Measurements from ENCODE around the gene TMEM223. TPM values are rescaled to one million over a fixed set of nuclear protein-coding genes. Genes with fewer than 3 reads are reported as not detected.

TMEM223 gene
- total and polyA plus RNA-seq, 12 donors: 12.6 to 49.1 (median 29.4) TPM

DNA sequence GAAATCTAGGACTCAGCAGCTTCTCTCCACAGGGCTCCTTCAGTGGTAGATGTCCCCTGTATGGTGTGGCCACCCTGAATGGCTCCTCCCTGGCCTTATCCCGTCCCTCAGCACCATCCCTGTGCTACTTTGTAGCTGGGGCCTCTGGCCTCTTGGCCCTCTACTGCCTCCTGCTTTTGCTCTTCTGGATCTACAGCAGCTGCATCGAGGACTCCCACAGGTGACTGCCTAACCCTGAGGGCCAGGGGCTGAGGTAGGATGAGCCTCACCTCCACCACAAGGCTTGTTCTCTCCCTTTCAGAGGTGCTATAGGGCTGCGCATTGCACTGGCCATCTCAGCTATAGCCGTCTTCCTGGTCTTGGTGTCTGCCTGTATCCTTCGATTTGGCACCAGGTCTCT lies 2.8 kb downstream of the TMEM223 start:
- peaks cover 0 to 33% of the 10 kb centered on the region in 2 donors for H3K36me3 ChIP-seq (replicated peaks in 1 of 2)
- no peaks in the 10 kb centered on the region for H3K9me3 ChIP-seq (replicated peaks in 1 of 3)
- H3K27ac ChIP-seq: peak overlapping the region in 1 of 5 donors; percentile 13
- 60 to 77% (median 76%) methylated on average over 2 to 5 of the region's 5 CpGs for WGBS, 4 donors
- H3K4me1 ChIP-seq (replicated peaks in 1 of 2): peaks cover 38 to 46% of the 10 kb centered on the region in 2 donors
- no peak for TF ChIP-seq POLR2A (IDR thresholded peaks at IDR 0.05)
- TF ChIP-seq, protein P1, sequence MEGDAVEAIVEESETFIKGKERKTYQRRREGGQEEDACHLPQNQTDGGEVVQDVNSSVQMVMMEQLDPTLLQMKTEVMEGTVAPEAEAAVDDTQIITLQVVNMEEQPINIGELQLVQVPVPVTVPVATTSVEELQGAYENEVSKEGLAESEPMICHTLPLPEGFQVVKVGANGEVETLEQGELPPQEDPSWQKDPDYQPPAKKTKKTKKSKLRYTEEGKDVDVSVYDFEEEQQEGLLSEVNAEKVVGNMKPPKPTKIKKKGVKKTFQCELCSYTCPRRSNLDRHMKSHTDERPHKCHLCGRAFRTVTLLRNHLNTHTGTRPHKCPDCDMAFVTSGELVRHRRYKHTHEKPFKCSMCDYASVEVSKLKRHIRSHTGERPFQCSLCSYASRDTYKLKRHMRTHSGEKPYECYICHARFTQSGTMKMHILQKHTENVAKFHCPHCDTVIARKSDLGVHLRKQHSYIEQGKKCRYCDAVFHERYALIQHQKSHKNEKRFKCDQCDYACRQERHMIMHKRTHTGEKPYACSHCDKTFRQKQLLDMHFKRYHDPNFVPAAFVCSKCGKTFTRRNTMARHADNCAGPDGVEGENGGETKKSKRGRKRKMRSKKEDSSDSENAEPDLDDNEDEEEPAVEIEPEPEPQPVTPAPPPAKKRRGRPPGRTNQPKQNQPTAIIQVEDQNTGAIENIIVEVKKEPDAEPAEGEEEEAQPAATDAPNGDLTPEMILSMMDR (IDR thresholded peaks at IDR 0.05): no peak
- H3K27me3 ChIP-seq: no peaks in the 10 kb centered on the region
- H3K4me3 ChIP-seq: no peak overlapping the region
- intact Hi-C loops (cut with DNase I): loop anchor here in 1 of 2 donors (5.0 kb wide), 1 partner anchor 73 kb away; no protein-coding TSS in a partner anchor
- no peak for DNase-seq

DNA sequence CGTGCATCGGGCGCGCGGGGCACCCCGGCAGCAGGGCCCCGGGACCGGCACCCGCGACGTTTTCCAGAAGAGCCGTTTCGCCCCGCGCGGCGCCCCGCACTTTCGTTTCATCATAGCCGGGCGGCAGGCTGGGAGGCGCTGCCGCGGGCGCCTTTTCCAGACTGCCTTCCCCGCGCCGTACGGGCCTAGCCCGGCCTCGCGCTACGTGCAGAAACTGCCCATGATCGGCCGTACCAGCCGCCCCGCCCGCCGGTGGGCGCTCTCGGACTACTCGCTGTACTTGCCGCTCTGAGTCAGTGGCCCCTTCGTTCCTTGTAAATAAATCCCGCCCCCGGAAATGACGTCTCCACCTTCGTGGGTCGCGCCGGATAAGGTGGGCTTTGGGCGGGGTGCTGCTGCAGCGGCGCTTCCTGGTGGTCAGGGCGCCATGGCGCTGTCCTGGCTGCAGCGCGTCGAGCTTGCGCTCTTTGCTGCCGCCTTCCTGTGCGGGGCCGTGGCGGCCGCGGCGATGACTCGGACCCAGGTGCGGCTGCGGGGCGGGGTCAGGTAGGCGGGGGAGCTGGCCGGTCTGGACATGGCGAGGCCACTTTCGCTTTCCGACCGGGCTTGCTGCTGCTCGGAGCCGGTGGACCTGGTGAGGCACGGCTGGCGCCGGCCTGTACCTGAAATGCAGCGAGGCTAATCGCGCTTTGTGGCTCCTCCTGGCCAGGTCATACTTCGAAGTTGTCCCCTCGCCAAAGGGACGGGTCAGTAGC lies 4.6 kb downstream of the TMEM223 start, which contains the start of gene TMEM179B:
Gene TMEM179B, plus strand, starts transcription at position 398 of the 755 bp plus-strand sequence. Its CDS starts 30 bp downstream, at position 428.
- TF ChIP-seq POLR2A (IDR thresholded peaks at IDR 0.05): peak; percentile 83 to 98
- TF ChIP-seq, protein P1 (IDR thresholded peaks at IDR 0.05): peak in 3 of 6 experiments; percentile 7 to 62 (median 46)
- WGBS, 4 donors: 0 to 1% (median 0%) methylated on average over 19 to 88 of the region's 88 CpGs
- H3K27ac ChIP-seq: peak within 1 kb of the TSS; percentile 87 to 99 (median 99)
- intact Hi-C loops (cut with DNase I): loop anchor here in 1 of 2 donors (5.0 kb wide), 1 partner anchor 75 kb away; no protein-coding TSS in a partner anchor
- no peaks in the 10 kb centered on the region for H3K27me3 ChIP-seq
- no peaks in the 10 kb centered on the region for H3K9me3 ChIP-seq (replicated peaks in 1 of 3)
- H3K4me3 ChIP-seq: peak within 1 kb of the TSS; percentile 63 to 96 (median 86)
- DNase-seq: peak; percentile 98 to 99 (median 99)
- peaks cover 32 to 39% of the 10 kb centered on the region in 2 donors for H3K4me1 ChIP-seq (replicated peaks in 1 of 2)
- H3K36me3 ChIP-seq (replicated peaks in 1 of 2): peaks cover 0 to 23% of the 10 kb centered on the region in 2 donors

DNA sequence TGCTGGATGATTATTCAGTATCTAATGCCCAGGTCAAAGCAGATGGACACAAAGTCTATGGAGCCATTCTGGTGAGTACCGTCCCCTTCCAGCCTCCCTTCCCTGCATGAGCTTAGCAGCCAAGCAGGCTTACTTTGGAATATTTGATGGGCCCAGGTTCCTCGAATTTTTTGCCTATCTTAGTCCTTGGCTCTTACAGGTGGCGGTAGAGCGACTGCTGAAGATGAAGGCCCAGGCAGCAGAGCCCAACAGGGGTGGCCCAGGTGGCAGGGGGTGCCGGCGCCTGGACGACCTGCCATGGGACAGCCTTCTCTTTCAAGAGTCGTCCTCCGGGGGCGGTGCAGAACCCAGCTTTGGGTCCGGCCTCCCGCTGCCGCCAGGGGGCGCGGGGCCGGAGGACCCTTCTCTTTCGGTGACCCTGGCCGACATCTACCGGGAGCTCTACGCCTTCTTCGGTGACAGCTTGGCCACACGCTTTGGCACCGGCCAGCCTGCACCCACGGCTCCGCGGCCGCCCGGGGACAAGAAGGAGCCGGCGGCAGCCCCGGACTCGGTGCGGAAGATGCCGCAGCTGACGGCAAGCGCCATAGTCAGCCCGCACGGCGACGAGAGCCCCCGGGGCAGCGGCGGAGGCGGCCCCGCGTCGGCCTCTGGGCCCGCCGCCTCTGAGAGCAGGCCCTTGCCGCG lies 5.3 kb downstream of the TMEM223 start:
- 1 to 17% (median 2%) methylated on average over 2 to 51 of the region's 51 CpGs for WGBS, 4 donors
- Histone ChIP-seq H3K4me1 (replicated peaks in 1 of 2) (peaks cover 30 to 37% of the 10 kb centered on the region in 2 donors), H3K36me3 (replicated peaks in 1 of 2) (peaks cover 0 to 25% of the 10 kb centered on the region in 2 donors), H3K4me3 (peak overlapping the region; percentile 63 to 96 (median 86)), H3K9me3 (replicated peaks in 1 of 3) (no peaks in the 10 kb centered on the region), H3K27ac (peak overlapping the region; percentile 87 to 99 (median 99)), H3K27me3 (no peaks in the 10 kb centered on the region)
- intact Hi-C loops (cut with DNase I): loop anchor here in 1 of 2 donors (5.0 kb wide), 1 partner anchor 76 kb away; no protein-coding TSS in a partner anchor
- TF ChIP-seq, protein P1 (IDR thresholded peaks at IDR 0.05): peak; percentile 91 to 98 (median 94)
- TF ChIP-seq POLR2A (IDR thresholded peaks at IDR 0.05): no peak
- DNase-seq: peak; percentile 88 to 96 (median 91)

DNA sequence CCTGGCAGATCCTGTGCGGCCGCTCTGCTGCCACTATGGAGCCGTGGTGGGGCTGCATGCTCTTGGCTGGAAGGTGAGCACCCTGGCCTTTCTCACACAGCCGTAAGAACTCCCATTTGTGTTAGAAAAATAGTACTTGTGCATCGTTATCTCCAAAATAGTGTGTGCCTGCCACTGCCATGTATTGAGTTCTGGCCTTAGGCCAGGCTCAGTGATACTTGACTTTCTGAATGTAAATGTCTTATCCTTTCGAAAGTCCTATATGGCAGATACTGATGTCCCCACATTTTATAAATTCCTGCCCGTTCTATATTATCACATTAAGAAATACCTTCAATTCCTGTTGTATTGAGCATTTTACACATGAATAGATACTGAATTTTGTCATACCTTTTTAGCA lies 9.1 kb downstream of the TMEM223 start:
- Histone ChIP-seq H3K27me3 (no peaks in the 10 kb centered on the region), H3K36me3 (replicated peaks in 1 of 2) (peaks cover 0 to 29% of the 10 kb centered on the region in 2 donors), H3K9me3 (replicated peaks in 1 of 3) (no peaks in the 10 kb centered on the region), H3K4me3 (no peak overlapping the region), H3K27ac (no peak overlapping the region), H3K4me1 (replicated peaks in 1 of 2) (peaks cover 7 to 12% of the 10 kb centered on the region in 2 donors)
- DNase-seq: no peak
- TF ChIP-seq, protein P1 (IDR thresholded peaks at IDR 0.05): no peak
- TF ChIP-seq POLR2A (IDR thresholded peaks at IDR 0.05): no peak
- intact Hi-C loops (cut with DNase I): no loop called here
- 93 to 97% (median 94%) methylated on average over 7 of the region's 7 CpGs for WGBS, 4 donors

All from adrenal gland (tissue), 12 donors.